Stimulated activated CD8-positive, alpha-beta memory T cell treated with anti-CD3 and anti-CD28 coated beads, Interleukin-15, amount 100 ng/mL, for 48 hours (primary cell): ENCODE data around the gene G3BP2.

Experiments used
- DNase-seq, 2 donors: peaks; one replicate each; pipeline ENCODE4 v3.0.0-alpha.2; 2020; ENCODE audit warnings: low read depth in 2 of 2

Gene G3BP2

DNA sequence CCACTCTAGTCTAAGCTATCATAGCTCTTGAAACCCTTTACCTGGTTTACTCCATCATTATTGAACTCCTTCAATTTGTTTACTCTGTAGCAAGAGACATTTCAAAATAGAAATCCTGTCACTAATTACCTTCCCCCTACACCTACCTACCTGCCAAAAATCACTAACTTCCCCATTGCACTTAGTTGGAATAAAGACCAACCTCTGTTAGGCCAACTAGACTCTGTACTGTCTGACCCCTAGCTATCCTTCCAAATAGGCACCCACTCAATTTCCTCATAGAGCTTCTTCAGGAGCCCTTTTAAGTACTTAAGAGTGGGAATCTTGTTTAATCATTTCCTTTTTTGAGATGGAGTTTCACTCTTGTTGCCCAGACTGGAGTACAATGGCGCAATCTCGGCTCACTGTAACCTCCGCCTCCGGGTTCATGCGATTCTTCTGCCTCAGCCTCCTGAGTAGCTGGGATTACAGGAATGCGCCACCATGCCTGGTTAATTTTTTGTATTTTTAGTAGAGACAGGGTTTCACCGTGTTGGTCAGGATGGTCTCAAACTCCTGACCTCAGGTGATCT, 34.0 kb downstream of the G3BP2 start:
- DNase-seq, result no peak

DNA sequence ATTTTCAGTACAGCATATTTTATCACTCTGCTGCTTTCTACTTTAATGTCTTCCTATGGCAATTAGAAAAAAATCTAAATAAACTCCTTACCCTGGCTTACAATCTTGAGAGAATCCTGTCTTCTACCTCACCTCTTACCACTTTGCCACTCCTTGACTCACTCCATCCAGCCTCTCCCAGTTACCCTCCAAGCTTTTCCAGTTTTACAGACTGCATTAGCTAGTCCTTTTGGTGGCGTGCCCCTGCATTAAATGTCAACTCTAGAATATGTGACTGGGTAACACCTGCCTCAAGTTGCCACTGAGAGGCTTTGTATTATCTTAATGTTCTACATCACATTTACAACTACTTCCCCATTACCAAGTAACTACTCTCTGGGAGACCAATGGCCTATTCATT, 35.4 kb downstream of the G3BP2 start:
- no peak for DNase-seq

DNA sequence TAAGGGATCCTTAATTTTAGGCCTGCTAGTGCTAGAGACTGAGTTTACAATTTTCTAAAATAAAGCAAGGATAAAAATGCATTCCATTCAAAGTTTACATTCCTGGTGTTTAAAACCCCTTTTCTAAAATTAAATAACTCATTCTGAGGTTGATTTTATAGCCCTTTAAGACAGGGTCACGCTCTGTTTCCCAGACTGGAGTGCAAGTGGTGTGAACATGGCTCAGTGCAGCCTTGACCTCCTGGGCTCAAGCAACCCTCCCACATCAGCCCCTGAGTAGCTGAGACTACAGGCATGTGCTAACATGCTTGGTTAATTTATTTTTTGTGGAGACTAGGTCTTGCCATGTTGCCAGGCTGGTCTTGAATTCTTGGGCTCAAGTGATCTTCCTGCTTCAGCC, 36.0 kb downstream of the G3BP2 start:
- DNase-seq, result no peak

GRCh38 chr4:75634951-75635350, 38.3 kb downstream of the G3BP2 start:
- DNase-seq, result no peak

GRCh38 chr4:75634281-75634680, 38.9 kb downstream of the G3BP2 start:
- DNase-seq, result no peak

GRCh38 chr4:75633846-75634245, 39.4 kb downstream of the G3BP2 start:
- no peak for DNase-seq

- DNase-seq, result no peak
These were observed 42.3 kb downstream of the G3BP2 start for GRCh38 chr4:75630937-75631329.

- peak; percentile 81 to 85 for DNase-seq
These were observed 42.9 kb downstream of the G3BP2 start, which contains the start of gene CDKL2 for GRCh38 chr4:75630174-75630936. Gene CDKL2, minus strand, starts transcription at chr4:75630528. Its CDS starts 4,540 bp downstream, at chr4:75625988.

DNA sequence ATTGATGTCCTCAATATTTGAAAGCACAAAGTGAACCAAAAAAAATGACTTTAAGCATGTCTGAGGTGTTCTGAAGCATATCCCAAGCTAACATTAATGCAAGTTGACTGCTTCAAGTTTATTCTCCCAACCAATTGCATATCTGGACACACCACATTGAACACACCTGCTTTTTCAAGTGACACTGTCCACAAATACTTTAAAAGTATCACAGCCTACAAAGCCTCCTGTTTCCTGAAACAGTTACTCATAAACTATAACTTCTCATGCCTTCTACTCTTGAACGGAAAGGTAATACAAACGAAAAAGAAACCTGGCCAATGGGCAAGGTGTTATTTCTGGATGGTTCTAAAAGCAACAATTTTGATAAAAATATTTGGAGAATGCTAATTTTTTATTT, 44.0 kb downstream of the G3BP2 start:
- no peak for DNase-seq

GRCh38 chr4:75623026-75623425, 50.2 kb downstream of the G3BP2 start:
- DNase-seq, result no peak

DNA sequence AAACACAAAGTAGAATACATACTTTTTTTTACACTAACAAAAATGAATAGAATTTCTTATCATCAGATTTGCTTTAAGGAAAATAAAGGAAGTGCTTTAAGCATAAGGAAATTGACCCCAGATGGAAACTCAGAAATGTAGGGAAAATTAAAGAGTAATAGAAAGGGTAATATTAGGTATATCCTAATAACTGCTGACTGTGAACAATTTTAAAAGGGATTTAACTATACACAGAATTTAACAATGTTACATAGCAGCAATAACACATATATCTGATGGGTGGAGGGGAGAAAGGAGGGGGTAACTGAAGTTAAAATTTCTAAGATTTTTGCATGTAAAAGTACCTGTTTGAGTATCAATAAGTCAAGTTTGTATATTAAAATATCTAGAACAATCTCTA, 51.5 kb downstream of the G3BP2 start:
- no peak for DNase-seq

- DNase-seq, result no peak
These were observed 60.9 kb downstream of the G3BP2 start for GRCh38 chr4:75612306-75612705.

DNA sequence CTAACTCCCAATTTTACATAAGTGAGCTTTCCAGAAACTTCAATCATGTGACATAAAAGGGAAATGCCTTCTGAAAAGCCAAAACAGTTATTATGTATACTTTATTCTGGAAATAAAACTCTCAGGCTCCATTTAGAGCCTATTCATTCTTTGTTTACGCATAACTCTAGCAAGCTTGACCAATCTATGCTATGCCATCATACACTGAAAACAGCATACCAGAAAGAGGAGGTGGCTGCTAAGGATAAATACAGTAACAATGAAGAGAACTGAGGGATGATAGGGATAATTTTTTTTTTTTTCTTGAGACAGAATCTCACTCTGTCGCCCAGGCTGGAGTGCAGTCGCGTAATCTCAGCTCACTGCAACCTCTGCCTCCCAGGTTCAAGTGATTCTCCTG, 67.3 kb downstream of the G3BP2 start:
- no peak for DNase-seq

GRCh38 chr4:75599647-75600046, 73.6 kb downstream of the G3BP2 start:
- no peak for DNase-seq

DNA sequence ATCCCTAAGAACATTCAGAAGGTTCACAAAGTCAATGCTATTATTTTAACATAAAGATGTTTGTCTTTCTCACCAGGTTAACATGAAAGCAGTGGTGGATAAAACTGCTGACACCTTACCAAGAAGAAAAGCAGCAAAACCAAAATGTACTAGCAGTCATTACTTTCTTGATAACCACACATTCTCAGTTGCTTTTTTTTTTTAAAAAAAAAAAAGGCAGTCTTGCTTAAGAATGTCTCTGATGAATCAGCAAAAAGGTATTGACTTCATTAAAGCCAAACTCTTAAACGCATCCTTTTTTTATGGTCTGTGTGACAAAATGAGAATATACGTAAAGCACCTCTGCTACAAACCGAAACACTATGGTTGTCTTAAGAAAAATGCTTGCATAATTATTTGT, 74.8 kb downstream of the G3BP2 start:
- DNase-seq, result no peak

- DNase-seq, result no peak
These were observed 77.2 kb downstream of the G3BP2 start for GRCh38 chr4:75596061-75596460.

DNA sequence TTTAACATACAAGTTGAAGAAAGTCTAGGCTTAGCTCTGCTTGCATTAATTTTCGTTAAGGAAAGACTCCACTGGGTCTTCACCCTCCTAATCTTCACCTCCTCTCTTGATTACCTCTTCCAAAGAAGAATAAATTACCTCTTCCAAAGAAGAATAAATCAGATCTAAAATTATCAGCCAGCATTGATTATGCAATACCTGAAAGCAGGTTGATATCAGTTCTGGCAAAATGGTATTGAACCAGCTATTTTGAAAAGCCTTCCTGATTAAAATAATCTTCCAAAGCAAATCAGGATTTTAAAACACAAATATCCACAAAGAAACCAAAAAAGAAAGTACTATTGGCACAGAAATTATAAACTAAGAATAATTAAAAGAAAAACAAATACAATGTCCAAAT, 79.8 kb downstream of the G3BP2 start:
- DNase-seq, result no peak
